Stimulated activated CD8-positive, alpha-beta memory T cell treated with anti-CD3 and anti-CD28 coated beads, Interleukin-15, amount 100 ng/mL, for 4 hours (primary cell): ENCODE results near the gene PRPF19.
A peak's percentile ranks its signal among the peaks of the same experiment; 100 is the strongest.
"Not testable (repeated sequence)": the region's sequence is repeated elsewhere in the genome, so short reads cannot be mapped to it uniquely, and the experiment has no call there.

ENCODE experiments used
- DNase-seq, 2 donors: peaks; one replicate each; pipeline ENCODE4 v3.0.0-alpha.2; 2020; ENCODE audit warnings: low read depth in 2 of 2

Gene PRPF19

DNA sequence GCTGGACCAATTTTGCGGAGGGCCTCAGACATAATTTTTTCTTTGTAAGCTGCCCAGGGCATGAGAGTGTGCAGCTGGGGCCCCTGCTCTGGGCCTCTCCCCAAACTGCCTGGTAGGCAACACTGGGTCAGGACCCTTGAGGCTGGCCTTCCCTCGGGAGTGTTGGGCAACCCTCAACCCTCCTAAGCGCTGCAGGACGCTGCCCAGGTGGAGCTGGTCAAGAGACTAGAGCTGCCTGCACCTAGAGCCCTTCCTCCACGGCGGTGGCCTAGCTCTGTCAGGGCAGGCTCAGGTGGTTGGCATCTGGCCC is 17.4 kb upstream of the PRPF19 start:
- DNase-seq, result no peak

DNA sequence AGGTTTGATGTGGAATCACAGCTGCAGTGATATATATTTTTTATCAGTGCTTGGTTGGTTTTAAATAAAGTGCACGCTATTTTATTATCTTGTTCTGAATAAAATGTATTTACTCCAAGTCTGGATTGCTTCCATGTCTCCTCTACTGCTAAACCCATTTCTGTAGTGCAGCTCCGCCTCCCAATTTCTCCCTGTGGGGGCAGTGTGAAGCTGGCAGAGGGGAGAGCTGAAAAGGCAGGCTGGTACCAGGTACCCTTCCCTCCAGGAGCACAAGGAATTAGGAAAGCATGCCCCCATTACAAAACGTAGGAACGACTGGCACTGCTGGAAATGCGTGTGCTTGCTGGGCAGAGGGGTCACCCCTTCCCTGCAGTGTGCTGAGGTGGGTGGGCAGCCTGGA is 16.9 kb upstream of the PRPF19 start:
- DNase-seq, result no peak

DNA sequence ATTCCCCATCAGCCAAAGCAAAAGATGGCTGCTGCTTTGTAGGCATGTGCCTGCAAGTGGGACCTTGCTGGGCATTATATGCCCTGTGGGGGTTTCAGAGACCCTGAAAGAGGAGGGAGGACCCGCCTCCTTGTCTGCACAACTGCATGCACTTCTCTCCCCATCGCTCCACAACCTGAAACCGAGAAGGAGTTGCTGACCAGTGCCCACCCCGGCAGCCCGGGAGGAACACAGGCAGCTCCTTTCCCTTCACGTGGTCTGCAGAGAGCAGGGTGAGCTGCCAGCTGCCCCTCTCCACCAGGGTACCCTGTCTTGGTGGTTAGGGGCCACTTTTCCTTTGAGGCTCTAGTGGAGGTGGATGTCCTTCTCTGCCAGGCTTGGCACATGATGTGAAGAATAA is 16.5 kb upstream of the PRPF19 start:
- DNase-seq, result no peak

DNA sequence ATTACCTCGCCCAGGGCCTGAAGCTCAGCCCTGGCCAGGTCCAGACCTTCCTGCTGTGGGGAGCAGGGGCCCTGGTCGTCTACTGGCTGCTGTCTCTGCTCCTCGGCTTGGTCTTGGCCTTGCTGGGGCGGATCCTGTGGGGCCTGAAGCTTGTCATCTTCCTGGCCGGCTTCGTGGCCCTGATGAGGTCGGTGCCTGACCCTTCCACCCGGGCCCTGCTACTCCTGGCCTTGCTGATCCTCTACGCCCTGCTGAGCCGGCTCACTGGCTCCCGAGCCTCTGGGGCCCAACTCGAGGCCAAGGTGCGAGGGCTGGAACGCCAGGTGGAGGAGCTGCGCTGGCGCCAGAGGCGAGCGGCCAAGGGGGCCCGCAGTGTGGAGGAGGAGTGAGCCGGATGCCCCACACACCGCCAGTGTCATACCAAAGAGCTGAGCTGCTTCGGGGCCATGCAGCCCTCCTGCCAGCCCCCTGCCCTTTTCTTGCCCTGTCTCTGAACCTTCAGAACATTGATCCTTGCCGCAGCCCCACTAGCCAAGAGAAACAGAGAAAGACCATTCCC is 15.5 kb upstream of the PRPF19 start:
- DNase-seq, result no peak

DNA sequence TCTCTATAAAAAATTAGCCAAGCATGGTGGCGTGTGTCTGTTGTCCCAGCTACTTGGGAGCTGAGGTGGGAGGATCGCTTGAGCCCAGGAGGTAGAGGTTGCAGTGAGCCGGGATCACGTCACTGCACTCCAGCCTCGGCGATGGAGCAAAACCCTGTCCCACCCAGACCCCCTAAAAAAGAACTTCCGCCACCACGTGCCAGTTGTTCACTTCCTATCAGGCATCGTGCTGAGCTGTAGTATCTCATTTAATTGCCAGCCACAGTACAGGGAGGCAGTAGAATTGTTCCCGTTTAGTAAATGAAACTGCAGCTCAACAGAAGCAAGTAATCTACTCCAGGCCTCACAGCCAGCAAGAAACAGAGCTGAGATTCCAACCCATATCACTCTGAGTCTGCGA is 14.9 kb upstream of the PRPF19 start:
- DNase-seq, result no peak

DNA sequence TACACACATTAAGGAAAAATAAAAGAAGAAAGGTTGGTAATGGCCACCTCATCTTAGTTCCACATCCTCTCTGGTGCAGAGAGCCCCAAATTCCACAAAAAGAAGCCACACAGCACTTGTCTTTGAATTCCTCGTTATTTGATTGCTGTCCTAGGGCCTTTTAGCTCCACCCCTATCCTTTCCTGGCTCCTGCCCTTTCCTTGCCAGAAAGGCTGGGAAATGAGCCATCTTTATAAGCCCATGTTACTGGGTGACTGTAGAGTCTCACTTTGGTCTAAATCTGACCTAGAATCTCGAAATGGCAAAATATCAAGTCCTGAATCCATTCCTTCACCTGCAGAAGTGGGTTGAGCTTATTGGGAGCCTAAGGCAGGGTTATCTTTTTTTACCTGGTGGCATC is 13.6 kb upstream of the PRPF19 start:
- DNase-seq, result no peak

DNA sequence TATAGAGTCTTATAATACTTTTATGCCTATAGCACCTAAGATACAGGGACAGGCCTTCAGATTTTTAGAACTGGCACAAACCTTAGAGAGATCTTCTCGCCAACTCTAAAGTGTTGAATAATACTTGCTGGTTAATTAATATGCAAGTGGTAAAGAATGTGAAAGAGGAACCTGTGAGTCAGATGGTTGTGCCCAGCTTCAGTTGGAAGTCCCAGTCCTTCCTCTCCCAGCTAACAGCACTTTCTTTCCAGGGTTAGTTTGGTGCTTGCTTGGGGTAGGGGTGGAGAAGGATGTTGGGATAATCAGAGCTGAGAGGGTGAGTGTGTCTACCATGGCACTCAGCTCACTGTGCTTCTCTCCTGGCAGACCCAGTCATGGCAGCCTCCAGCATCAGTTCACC is 12.9 kb upstream of the PRPF19 start:
- DNase-seq, result no peak

DNA sequence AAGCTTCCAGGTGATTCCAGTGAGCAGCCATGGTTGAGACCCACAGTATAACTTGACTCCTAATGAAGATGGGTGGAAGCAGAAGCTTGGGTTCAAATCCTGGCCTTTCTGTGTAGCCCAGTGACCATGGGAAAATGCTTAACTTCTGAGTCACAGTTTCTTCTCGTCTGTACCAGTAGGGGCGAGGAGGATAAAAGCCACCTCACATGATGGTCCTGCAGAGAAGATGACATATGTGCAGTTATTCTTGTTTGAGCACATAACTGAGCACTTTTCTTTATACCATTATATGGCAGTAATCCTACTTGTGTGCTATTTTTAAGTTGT is 12.5 kb upstream of the PRPF19 start:
- DNase-seq, result no peak

DNA sequence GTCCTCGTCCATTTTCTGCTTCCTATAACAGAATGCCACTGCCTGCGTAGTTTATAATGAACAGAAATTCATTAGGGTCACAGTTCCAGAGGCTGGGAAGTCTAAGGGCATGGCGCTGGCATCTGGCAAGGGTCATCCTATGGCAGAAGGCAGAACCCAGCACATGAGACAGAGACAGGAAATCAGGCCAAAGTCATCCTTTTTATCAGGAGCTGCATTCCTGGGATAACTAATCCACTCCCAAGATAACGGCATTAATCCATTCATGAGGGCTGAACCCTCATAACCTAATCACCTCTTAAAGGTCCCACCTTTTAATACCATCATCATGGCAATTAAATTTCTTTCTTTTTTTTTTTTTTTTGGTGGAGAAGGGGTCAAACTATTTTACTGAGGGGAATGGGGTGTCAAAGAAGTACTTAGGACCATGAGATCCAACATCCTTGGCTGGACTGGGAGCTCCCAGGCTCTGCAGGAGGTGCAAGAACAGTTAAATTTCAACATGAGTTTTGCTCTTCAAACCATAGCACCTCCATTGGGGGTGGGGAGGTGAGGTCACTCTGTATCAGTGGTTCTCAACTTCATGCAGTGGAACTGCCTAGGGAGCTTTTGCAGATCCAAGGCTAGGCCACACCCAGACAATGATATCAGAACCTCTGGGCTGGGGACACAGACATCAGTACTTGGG is 12.0 kb upstream of the PRPF19 start:
- DNase-seq, result no peak

DNA sequence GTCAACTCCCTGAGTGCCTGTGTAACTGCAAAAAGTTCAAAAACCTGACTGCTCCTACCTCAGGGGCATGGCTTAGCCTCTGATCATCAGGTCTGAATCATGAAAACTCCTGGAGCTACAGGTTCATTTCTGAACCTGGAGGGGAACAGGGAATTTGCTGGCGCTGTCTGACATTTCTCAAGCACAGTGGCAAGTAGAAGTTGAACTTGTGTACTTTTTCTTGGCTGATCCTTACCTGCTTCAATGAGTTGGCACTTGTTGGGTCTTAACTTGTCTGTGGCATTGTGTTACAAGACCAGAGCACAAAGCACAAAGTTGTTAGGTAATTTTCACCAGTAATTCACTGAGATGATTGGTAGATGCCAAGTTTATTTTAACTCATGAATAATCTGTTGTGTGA is 10.9 kb upstream of the PRPF19 start:
- no peak for DNase-seq

DNA sequence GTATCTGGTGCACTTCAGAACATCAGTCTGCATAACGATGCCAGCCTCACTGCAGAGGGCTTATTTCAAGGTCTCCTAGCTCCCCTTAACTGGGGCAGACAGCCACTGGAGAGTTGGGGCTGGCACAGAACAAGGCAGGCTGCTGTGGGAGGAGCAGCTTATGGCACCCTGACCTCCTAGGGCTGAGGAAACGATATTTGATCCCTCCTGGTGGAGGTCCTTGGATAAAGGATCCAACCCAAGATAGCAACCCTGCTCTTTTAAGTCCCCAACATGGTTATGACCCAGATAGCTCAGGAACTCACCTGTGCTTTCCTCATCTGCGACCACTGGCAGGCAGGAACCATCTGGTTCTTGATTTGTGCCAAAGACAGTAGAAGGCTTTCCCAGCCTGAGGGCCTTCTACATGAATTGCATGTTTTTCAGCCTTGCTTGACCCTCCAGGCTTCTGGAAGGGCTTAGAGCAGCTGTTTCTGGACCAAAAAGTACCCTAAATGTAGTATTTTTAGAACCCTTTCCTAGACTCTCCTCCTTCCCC is 10.4 kb upstream of the PRPF19 start:
- DNase-seq, result no peak

DNA sequence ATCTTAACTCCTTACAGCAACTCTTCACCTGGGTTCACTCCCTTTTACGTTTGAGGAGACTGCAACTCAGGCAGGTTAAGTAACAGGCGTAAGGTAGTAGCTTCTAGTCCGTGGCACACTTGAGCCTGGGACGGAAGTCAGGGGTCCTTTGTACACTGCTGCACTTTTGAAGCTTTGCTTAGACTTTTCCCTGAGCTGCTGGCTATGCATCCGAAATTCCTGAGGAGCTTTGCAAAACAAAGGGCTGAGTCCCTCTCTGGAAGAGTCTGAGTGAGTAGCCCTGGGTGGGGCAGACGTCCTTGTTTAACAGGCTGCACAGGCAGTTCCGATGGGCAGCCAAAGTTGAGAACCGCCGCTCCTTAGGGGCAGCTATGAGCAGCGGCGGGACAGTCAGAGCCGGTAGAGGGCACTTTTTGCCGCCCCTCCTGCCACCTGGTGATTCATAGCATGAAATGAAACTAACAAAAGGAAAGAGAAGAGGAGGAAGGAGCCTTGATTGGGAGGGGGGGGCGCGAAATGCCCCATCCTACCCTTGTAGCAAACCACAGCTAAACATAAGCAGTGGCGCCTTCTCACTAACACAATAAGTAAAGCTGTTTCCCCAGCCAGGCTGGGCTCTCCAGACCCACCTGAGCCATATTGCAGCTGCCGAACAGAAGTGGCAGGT is 9.0 kb upstream of the PRPF19 start:
- DNase-seq, result peak; percentile 45 to 58

DNA sequence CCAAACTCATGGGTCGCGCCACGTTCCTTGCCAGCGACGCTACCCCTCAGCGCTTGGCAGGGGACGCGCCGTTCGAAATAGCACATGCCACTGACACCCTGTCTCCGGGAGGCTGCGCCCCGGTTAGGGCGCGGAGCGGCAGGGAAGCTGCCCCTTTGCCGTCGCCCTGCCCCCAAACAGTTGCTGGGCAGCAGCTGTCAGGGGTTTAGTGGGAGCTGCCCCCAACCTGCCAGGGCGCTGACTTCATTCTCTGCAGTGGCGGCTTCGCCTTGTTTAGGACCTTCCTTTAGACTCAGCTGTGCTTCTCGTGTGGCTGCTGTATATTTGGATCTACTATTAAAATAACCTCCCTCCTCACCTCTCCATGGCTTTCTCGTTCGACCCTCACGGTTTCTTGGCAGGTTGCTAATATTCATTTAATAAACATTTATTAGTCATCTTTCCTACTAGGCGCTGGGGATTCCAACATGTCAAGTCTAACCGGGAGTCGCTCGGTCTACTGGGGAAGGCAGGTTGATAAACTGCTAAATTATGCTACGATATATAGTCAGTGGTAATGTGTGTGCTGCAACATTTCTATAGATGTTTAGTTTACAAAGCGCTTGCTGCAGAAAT is 8.4 kb upstream of the PRPF19 start:
- peak in 1 of 2 donors; percentile 18 for DNase-seq

DNA sequence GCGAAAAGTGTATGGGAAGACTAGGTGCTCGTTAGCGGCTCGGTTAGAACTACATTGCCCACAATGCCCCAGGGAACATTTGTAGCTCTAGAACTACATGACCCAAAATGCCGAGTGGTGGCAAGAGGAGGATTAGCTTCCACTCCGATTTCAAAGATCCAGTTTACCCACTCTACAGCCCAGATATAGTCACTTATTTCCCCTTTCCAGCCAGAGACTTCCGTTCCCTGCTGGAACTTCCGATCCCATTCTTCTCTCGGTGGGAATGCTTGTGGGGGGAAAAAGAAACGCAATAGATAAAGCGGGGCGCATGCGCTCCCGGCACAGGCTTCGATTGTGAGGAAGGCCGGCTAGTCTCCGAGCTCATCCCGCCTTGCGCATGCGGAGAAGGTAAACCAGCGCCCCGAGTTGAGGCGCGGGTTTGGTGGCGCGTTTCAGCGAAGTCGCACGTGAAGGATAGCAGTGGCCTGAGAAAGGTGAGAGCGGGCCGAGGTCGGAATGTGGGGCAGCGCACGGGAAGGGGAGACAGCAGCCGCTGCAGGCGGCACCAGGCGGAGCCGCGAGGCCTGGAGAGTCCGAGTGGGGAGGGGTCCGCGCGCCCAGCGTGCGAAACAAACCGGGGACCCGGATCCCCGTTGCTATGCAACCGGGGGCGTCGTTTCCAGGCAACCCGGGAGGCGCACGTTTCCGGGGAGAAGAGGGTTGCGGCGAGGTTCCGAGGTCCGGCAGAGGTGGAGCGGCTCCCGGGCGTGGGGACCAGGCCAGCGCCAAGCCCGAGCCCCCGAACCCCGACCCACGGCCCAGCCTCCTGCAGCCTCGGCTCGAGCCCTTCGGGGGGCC is 7.6 kb upstream of the PRPF19 start, which contains the start of gene TMEM109:
Gene TMEM109 (plus strand): TSS at position 366 of the 840 bp plus-strand sequence. CDS start 5,536 bp downstream, outside the sequence.
- peak; percentile 74 to 84 for DNase-seq

DNA sequence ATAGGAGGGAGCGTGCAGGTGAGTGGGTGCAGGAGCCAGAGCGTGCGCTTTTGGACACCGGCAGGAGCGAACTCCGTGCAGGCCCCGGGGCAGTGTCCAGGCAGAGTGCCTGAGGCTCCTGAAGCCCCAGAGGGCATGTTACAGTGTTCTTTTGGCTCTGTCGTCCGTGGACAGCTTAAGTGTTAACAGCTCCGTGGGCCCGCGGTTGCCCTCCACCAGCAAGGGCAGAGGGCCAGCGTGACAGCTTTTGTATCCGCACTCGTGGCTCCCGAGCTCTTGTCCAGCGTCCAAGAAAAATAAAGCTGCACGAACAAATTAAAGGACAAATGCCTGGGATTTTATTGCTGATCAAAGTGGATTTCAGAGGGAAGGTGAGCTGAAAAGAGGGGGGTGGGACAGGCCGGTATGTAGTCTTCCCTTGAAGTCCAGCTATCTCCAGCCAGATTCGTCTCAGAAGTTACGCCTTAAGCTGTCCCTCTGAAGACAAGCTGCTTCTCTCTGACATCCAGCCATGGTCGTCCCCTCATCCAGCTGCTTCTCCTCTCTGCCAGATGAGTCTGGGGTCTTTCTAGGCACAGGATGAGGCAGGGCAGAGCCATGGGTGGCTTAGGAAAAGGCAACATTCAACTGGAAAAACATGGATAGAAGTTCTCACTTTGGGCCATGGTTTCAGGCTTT is 6.6 kb upstream of the PRPF19 start:
- DNase-seq, result no peak

DNA sequence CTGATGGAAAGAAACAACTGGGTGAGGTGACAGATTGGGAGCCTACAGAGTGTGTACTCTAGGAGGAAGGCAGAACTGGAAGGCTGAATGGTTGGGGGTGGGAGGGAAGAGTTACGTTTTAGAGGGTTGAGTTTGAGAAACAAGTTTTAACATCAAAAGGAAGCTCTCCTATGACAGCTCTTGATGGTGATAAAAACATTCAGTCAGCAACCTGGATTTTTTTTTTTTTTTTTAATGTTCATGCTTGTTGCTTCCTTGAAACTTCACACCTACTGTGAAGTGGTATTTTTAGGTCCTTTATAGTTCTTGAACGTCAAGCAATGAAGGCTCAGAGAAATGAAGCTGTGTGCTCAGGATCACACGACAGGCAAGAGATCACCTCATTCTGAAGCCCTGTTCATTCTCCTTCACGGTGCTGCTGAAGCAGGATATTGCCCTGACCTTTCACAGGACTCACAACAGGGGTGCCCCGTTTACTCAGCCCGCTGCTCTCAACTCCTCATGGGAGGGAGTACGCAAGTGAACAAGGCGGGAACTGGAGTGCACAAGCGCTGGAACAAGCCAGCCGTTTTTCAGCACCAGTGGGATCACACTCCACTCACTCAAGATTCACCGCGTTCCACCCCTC is 6.0 kb upstream of the PRPF19 start:
- no peak for DNase-seq

DNA sequence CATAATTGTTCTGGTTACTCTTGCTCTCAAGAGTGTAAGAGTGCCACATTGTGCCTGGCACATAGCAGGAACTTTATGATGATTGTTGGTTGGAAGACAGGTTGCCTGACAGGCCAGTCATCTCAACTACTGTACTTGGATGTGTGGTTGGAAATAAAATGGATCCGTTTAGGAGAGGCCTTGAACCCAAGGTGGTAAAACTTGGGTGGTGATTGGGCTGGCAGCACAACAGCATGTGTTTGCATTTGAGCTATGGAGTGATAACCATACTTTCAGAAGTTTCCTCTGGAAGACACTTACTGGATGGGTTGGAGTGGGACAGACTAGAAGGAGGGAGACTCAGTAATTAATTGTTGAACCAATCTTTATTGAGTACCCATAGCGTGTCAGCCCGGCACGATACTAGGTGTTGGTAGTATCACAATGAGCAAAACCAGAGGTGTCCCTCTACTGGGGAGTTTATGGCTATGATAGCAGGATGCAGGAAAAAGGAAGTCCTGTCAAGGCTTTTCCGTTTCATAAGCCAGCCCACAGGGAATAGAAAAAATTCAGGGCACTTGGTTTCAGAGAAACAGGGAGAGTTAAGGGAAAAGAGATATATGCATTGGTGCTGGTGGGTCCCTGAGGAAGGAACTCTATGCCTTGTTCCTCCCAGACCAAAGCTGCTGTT is 4.5 kb upstream of the PRPF19 start:
- DNase-seq, result no peak

DNA sequence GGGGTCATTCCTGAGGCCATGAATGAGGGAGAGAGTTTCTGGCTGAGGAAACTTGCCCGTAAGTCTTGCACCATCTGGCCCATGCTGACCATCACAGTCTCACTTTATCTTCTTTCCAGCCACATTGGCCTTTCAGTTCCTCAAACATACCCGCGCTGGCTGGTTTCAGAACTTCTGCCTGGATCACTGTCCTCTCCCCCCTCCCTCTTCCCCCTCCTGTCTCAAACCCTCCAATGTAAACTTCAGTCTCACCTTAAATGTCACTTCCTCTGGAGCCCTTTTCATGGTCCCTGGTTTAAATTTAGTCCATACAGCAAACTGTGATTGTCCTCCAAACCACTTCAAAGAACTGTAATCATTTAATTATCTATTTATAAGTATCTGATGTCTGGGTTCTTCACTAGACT is 3.9 kb upstream of the PRPF19 start:
- no peak for DNase-seq

DNA sequence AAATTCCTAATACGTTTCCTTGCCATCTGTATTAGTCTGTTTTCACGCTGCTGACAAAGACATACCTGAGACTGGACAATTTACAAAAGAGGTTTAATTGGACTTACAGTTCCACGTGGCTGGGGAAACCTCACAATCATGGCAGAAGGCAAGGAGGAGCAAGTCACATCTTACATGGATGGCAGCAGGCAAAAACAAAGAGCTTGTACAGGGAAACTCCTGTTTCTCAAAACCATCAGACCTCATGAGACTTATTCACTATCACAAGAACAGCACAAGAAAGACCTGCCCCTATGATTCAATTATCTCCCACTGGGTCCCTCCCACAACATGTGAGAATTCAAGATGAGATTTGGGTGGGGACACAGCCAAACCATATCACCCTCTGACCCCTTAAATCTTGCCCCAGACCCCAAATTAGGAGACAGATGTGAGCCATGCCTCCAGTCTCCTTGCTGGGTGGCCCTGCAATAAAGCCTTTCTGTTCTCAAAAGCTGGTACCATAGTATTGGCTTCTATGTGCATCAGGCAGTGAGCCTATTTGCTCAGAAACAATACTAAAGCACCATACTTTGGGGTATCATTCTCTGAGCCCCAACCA is 3.4 kb upstream of the PRPF19 start:
- not testable (repeated sequence) for DNase-seq

DNA sequence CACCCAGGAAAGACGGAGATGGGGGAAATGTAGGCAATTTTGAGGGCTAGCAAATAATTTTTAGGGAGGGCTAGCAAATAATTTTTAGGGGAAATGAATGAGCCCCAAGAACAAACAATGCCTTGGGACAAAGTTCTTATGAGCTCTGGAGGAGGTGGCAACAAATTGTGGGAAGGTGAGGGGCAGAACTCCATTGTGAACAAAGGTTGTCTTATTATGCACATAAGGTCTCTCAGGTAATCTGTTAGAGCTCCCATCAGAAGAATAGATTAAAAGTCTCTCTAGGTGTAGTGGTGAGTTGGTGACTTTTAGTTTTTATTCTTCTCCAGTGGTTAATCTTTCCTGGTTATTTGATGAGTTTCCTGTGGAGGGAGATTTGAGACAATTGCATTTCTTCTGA is 2.4 kb upstream of the PRPF19 start:
- no peak for DNase-seq
